HepG2 (cell line): ENCODE results near the gene APBA1.

Experiments
- SRF ChIP-seq: IDR thresholded peaks from 2 replicates; pipeline ENCODE4 v1.6.1; 2011; ENCODE audit warnings: mild to moderate bottlenecking, low read depth, low read length, moderate library complexity
- ZFAT ChIP-seq: sonication (generic); formaldehyde crosslinking; conservative IDR thresholded peaks from 2 replicates; pipeline ENCODE4 v1.8.1; 2023; ENCODE audit warnings: missing genetic modification reagents, inconsistent platforms
- ZNF773 ChIP-seq: sonication (generic); formaldehyde crosslinking; IDR thresholded peaks from 2 replicates; pipeline ENCODE4 v1.4.0; 2020; ENCODE audit warnings: missing genetic modification reagents, borderline replicate concordance
- TF ChIP-seq, protein P1 (sequence below): sonication (generic); formaldehyde crosslinking; IDR thresholded peaks from 2 replicates; pipeline ENCODE4 v1.8.1; 2023; ENCODE audit warnings: missing genetic modification reagents, inconsistent platforms, borderline replicate concordance
- TF ChIP-seq, protein P2 (sequence below): sonication (generic); formaldehyde crosslinking; IDR thresholded peaks from 2 replicates; pipeline ENCODE4 v1.5.0; 2020; ENCODE audit warnings: mild to moderate bottlenecking, missing genetic modification reagents
- TF ChIP-seq, protein P3 (sequence below): sonication (generic); formaldehyde crosslinking; IDR thresholded peaks from 2 replicates; pipeline ENCODE4 v1.5.0; 2020; ENCODE audit warnings: mild to moderate bottlenecking, missing genetic modification reagents, moderate library complexity

DNA sequence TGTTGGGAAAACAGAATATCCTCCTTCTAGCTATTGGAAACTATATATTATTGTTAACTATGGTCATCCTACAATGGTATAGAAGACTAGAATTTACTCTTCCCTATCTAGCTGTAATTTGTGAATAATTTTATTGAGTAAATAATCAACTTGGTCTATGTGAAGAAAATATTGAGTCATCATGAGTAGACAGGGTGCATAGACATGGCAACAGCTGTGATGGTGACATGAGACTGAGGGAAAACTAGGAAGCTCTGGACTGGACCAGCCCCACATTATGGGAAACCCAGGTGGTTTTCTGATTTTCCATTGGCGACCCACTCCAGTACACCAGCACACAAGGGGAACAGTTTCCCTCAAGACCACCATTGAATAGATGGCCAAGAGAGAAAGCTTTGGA is 95.0 kb downstream of the APBA1 start:
- TF ChIP-seq ZNF773 (CRISPR knock-in tag) (no peak), ZFAT (CRISPR knock-in tag) (no peak), SRF (no peak)
- TF ChIP-seq, protein P1, sequence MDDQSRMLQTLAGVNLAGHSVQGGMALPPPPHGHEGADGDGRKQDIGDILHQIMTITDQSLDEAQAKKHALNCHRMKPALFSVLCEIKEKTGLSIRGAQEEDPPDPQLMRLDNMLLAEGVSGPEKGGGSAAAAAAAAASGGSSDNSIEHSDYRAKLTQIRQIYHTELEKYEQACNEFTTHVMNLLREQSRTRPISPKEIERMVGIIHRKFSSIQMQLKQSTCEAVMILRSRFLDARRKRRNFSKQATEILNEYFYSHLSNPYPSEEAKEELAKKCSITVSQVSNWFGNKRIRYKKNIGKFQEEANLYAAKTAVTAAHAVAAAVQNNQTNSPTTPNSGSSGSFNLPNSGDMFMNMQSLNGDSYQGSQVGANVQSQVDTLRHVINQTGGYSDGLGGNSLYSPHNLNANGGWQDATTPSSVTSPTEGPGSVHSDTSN (CRISPR knock-in tag) = no peak
- TF ChIP-seq, protein P2, sequence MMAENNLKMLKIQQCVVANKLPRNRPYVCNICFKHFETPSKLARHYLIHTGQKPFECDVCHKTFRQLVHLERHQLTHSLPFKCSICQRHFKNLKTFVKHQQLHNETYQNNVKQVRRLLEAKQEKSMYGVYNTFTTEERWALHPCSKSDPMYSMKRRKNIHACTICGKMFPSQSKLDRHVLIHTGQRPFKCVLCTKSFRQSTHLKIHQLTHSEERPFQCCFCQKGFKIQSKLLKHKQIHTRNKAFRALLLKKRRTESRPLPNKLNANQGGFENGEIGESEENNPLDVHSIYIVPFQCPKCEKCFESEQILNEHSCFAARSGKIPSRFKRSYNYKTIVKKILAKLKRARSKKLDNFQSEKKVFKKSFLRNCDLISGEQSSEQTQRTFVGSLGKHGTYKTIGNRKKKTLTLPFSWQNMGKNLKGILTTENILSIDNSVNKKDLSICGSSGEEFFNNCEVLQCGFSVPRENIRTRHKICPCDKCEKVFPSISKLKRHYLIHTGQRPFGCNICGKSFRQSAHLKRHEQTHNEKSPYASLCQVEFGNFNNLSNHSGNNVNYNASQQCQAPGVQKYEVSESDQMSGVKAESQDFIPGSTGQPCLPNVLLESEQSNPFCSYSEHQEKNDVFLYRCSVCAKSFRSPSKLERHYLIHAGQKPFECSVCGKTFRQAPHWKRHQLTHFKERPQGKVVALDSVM (CRISPR knock-in tag) = no peak
- TF ChIP-seq, protein P3, sequence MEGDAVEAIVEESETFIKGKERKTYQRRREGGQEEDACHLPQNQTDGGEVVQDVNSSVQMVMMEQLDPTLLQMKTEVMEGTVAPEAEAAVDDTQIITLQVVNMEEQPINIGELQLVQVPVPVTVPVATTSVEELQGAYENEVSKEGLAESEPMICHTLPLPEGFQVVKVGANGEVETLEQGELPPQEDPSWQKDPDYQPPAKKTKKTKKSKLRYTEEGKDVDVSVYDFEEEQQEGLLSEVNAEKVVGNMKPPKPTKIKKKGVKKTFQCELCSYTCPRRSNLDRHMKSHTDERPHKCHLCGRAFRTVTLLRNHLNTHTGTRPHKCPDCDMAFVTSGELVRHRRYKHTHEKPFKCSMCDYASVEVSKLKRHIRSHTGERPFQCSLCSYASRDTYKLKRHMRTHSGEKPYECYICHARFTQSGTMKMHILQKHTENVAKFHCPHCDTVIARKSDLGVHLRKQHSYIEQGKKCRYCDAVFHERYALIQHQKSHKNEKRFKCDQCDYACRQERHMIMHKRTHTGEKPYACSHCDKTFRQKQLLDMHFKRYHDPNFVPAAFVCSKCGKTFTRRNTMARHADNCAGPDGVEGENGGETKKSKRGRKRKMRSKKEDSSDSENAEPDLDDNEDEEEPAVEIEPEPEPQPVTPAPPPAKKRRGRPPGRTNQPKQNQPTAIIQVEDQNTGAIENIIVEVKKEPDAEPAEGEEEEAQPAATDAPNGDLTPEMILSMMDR (CRISPR knock-in tag) = no peak
